AG04449 (cell line): ENCODE results near the gene COL6A1.

Source experiments
- CTCF ChIA-PET: fragments of 350-600 bp; formaldehyde crosslinking; extraction: SDS; loops from one replicate; lab custom pipeline; 2021; ENCODE audit warnings: antibody characterized with exemption; lab: Yijun Ruan, JAX
- POLR2A ChIA-PET: fragments of 400-600, 350-600 bp; formaldehyde crosslinking; extraction: SDS; loops from one replicate; lab custom pipeline; 2020; ENCODE audit warnings: antibody characterized with exemption, inconsistent platforms; lab: Yijun Ruan, JAX
- DNase-seq: peaks from one replicate; pipeline ENCODE4 v3.0.0-alpha.2; 2010; ENCODE audit warnings: low read depth, low spot score
- H3K4me3 ChIP-seq: 2 replicates; pipeline ENCODE4 v1.5.1; 2011; ENCODE audit warnings: low read depth, mild to moderate bottlenecking, control low read depth, low read length
- CTCF ChIP-seq: IDR thresholded peaks from one replicate; pipeline ENCODE4 v1.5.1; 2011; ENCODE audit warnings: mild to moderate bottlenecking, moderate library complexity, low read length, control low read depth, inconsistent platforms; ENCODE audit not compliant: insufficient read depth; ENCODE audit errors: missing control alignments

Gene COL6A1

GRCh38 chr21:45990741-45991605 is 9.4 kb downstream of the COL6A1 start:
- DNase-seq: no peak
- POLR2A ChIA-PET: interaction anchor here (0.8 to 1.1 kb wide), 4 partner anchors 29 to 82 kb away, joined by 3 to 4 read pairs (median 3); no protein-coding TSS in a partner anchor

GRCh38 chr21:45991606-45992300 is 10.2 kb downstream of the COL6A1 start:
- DNase-seq: no peak
- H3K4me3 ChIP-seq: no peak overlapping the region
- ChIA-PET POLR2A (interaction anchor here (0.8 to 1.4 kb wide), 5 partner anchors 9 to 81 kb away, joined by 3 to 4 read pairs (median 3); no protein-coding TSS in a partner anchor), CTCF (no interaction called here)
- no peak for TF ChIP-seq CTCF

More at GRCh38 chr21:45990741-45991605, 9.4 kb downstream of the COL6A1 start:
- CTCF ChIA-PET: no interaction called here
- H3K4me3 ChIP-seq: no peak overlapping the region
- TF ChIP-seq CTCF: no peak

GRCh38 chr21:45992301-45993209 is 11.0 kb downstream of the COL6A1 start:
- DNase-seq: no peak
- no peak for TF ChIP-seq CTCF
- CTCF ChIA-PET: interaction anchor here (2.4 kb wide), 1 partner anchor 12 kb away, joined by 8 read pairs; no protein-coding TSS in a partner anchor
- POLR2A ChIA-PET: interaction anchor here (0.8 to 1.4 kb wide), 5 partner anchors 10 to 63 kb away, joined by 3 read pairs; no protein-coding TSS in a partner anchor
- H3K4me3 ChIP-seq: no peak overlapping the region

GRCh38 chr21:45993210-45994085 is 11.9 kb downstream of the COL6A1 start:
- no peak overlapping the region for H3K4me3 ChIP-seq
- TF ChIP-seq CTCF: no peak
- CTCF ChIA-PET: interaction anchor here (2.4 kb wide), 2 partner anchors 11 to 117 kb away, joined by 8 read pairs; no protein-coding TSS in a partner anchor
- POLR2A ChIA-PET: interaction anchor here (0.7 to 3.8 kb wide), 8 partner anchors 10 to 106 kb away, joined by 3 to 21 read pairs (median 3); partner anchors contain the start of gene COL6A1
- DNase-seq: no peak

- no peak overlapping the region for H3K4me3 ChIP-seq
- no peak for TF ChIP-seq CTCF
- ChIA-PET POLR2A (interaction anchor here (0.7 to 3.8 kb wide), 7 partner anchors 10 to 105 kb away, joined by 3 to 21 read pairs (median 3); partner anchors contain the start of gene COL6A1), CTCF (interaction anchor here (2.4 kb wide), 2 partner anchors 11 to 116 kb away, joined by 8 read pairs; no protein-coding TSS in a partner anchor)
- no peak for DNase-seq
Observed at GRCh38 chr21:45994086-45994661, 12.6 kb downstream of the COL6A1 start.
